K562 (cell line): ENCODE results near the gene ZP3. TPM values are rescaled to one million over a fixed set of nuclear protein-coding genes. Genes with fewer than 3 reads are reported as not detected.
A peak's percentile ranks its signal among the peaks of the same experiment; 100 is the strongest.

Experiments used
- GATA2 ChIP-seq: sonication (generic); formaldehyde crosslinking; IDR thresholded peaks from 2 replicates; pipeline ENCODE4 v1.4.0; 2020; ENCODE audit warnings: mild to moderate bottlenecking, missing genetic modification reagents
- JUND ChIP-seq, 2 experiments: IDR thresholded peaks; 2 replicates in 1 of 2; 3 replicates in 1 of 2; pipeline ENCODE4 v1.6.1; 2011; ENCODE audit warnings: borderline replicate concordance in 2 of 2, low read depth in 2 of 2, low read length in 2 of 2, improper control_type of control experiment in 1 of 2, missing biosample characterization in 1 of 2, missing genetic modification characterization in 1 of 2, missing genetic modification reagents in 1 of 2
- LARP7 ChIP-seq: fragments of 450-650 bp; IDR thresholded peaks from 2 replicates; pipeline ENCODE4 v1.6.1; 2016
- PHB2 ChIP-seq: fragments of 450-650 bp; IDR thresholded peaks from 2 replicates; pipeline ENCODE4 v1.6.1; 2017; ENCODE audit warnings: low read depth
- POLR2AphosphoS2 ChIP-seq: IDR thresholded peaks from 2 replicates; pipeline ENCODE4 v1.6.1; 2012; ENCODE audit warnings: low read length, improper control_type of control experiment
- RBM22 ChIP-seq: fragments of 200-400 bp; formaldehyde crosslinking; IDR thresholded peaks from 2 replicates; pipeline ENCODE4 v1.6.1; 2018; ENCODE audit warnings: low read length, low read depth; ENCODE audit not compliant: poor library complexity, severe bottlenecking
- SMAD4 ChIP-seq: fragments of 250-450 bp; sonication (Bioruptor Pico); conservative IDR thresholded peaks from 2 replicates; pipeline ENCODE4 v1.8.0; 2021; ENCODE audit warnings: inconsistent platforms, mild to moderate bottlenecking, moderate library complexity
- ZBTB1 ChIP-seq: sonication (generic); formaldehyde crosslinking; IDR thresholded peaks from 2 replicates; pipeline ENCODE4 v1.8.1; 2023; ENCODE audit warnings: missing genetic modification reagents, low read depth, mild to moderate bottlenecking, borderline replicate concordance
- ZNF384 ChIP-seq: IDR thresholded peaks from 2 replicates; pipeline ENCODE4 v1.6.1; 2012; ENCODE audit warnings: low read depth, low read length, improper control_type of control experiment
- ZSCAN32 ChIP-seq: fragments of 450-650 bp; formaldehyde crosslinking; IDR thresholded peaks from 2 replicates; pipeline ENCODE4 v1.4.0; 2020; ENCODE audit warnings: mild to moderate bottlenecking, moderate library complexity
- polyA plus RNA-seq, 8 experiments: library from polyadenylated mRNA; depleted of rRNA in 4 of 8; stranded (reverse) in 5 of 8; unstranded in 3 of 8; fragments of >200 nt; fragmentation: Nextera tagmentation in 2 of 8; fragmentation: Illumina TruSeq in 1 of 8; extraction: Ambion mirVana in 2 of 8; extraction: Trizol in 1 of 8; gene quantifications; 2 replicates each; pipeline versions ENCODE4 v1.2.1 to v1.2.3, GENCODE V29; 2011 to 2014; ENCODE audit warnings: inconsistent platforms in 1 of 8, missing spikeins in 1 of 8
- total RNA-seq, 7 experiments: library from RNA; depleted of rRNA in 6 of 7; stranded (reverse); fragments of >200 nt in 6 of 7; fragmentation: Illumina TruSeq in 2 of 7; extraction: Trizol in 2 of 7; gene quantifications; 2 replicates each; pipeline versions ENCODE4 v1.2.1 to v1.2.3, GENCODE V29; 2011 to 2021; ENCODE audit warnings: low replicate concordance in 1 of 7
- TF ChIP-seq, protein P1 (sequence below): fragments of 450-650 bp; formaldehyde crosslinking; IDR thresholded peaks from 2 replicates; pipeline ENCODE4 v1.4.0; 2020; ENCODE audit warnings: mild to moderate bottlenecking, moderate library complexity
- TF ChIP-seq, protein P2 (sequence below), 2 experiments: IDR thresholded peaks; 2 replicates each; pipeline ENCODE4 v1.6.1; 2011; ENCODE audit warnings: borderline replicate concordance in 1 of 2, control low read depth in 1 of 2, low read depth in 1 of 2, low read length in 1 of 2, mild to moderate bottlenecking in 1 of 2, mixed read lengths in 1 of 2, moderate library complexity in 1 of 2; ENCODE audit not compliant: insufficient read depth in 1 of 2, insufficient read length in 1 of 2, poor library complexity in 1 of 2, severe bottlenecking in 1 of 2; ENCODE audit errors: extremely low read depth in 1 of 2
- TF ChIP-seq, protein P3 (sequence below): fragments of 250-450 bp; sonication (Bioruptor Pico); IDR thresholded peaks from 2 replicates; pipeline ENCODE4 v1.5.0; 2021
- TF ChIP-seq, protein P4 (sequence below): fragments of 200-800 bp; sonication (Bioruptor generic); IDR thresholded peaks from 2 replicates; pipeline ENCODE4 v1.6.1; 2017; ENCODE audit warnings: missing genetic modification characterization, missing compliant biosample characterization
- TF ChIP-seq, protein P5 (sequence below): fragments of 450-650 bp; IDR thresholded peaks from 2 replicates; pipeline ENCODE4 v1.6.1; 2014; ENCODE audit warnings: low read depth, mild to moderate bottlenecking, moderate library complexity, borderline replicate concordance
- TF ChIP-seq, protein P6 (sequence below): fragments of 450-650 bp; IDR thresholded peaks from 2 replicates; pipeline ENCODE4 v1.6.1; 2016; ENCODE audit warnings: mild to moderate bottlenecking

The ZP3 gene
- total and polyA plus RNA-seq, 9 of the 15 experiments (the other 6 are each of a cell fraction or from before 2014, with no cell fraction given), result 1.4 to 3.8 (median 2.4) TPM

DNA sequence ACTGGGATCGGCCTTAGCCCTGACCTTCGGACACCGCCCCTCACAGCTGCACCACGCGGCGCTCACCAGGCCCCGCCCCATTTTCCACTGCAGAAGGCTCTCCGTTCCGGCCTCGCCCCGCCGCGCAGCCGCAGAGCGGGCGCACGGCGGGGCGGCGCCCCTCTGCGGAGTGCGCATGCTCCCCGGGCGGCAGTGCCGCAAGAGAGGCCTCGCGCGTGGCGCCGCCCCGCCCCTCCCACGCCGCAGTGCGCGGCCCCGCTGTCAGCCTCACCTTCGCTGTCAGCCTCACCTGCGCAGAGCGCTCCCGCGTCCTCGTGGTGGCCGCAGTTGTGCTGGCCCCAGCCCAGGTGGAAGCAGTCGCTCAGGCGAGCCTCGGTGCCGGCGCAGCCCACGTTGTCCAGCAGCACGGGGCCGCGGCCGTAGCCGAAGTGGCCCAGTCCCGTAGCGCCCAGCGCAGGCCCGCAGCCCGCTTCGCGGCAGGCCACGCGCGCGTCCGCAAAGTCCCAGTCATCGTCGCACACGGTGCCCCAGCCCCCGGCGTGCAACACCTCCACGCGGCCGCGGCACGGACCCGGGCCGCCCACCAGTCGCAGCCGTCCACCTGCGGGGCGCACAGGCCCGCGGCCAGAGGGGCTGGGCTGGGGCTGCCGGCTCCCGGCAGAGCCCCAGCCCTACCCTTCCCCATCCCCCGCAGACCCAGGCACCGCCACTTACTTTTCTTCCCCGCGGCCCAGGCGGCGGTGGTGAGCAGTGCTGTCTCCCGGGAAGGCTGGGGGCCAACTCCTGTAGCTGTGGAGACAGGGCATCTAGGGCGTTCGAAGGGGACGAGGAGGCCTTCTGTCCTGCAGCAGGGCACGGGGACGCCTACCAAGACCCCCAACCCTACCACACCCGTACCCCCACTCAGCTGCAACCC lies 31.4 kb upstream of the ZP3 start (continued):
- TF ChIP-seq, protein P1, sequence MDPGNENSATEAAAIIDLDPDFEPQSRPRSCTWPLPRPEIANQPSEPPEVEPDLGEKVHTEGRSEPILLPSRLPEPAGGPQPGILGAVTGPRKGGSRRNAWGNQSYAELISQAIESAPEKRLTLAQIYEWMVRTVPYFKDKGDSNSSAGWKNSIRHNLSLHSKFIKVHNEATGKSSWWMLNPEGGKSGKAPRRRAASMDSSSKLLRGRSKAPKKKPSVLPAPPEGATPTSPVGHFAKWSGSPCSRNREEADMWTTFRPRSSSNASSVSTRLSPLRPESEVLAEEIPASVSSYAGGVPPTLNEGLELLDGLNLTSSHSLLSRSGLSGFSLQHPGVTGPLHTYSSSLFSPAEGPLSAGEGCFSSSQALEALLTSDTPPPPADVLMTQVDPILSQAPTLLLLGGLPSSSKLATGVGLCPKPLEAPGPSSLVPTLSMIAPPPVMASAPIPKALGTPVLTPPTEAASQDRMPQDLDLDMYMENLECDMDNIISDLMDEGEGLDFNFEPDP (CRISPR knock-in tag), result 0 out of 2 replicates have a peak, but pooled peaks have one; percentile 7
- no peak for TF ChIP-seq GATA2
- TF ChIP-seq, protein P2, sequence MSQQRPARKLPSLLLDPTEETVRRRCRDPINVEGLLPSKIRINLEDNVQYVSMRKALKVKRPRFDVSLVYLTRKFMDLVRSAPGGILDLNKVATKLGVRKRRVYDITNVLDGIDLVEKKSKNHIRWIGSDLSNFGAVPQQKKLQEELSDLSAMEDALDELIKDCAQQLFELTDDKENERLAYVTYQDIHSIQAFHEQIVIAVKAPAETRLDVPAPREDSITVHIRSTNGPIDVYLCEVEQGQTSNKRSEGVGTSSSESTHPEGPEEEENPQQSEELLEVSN (IDR thresholded peaks at IDR 0.05; ENCODE audit: borderline replicate concordance in 1 of 2, extremely low read depth in 1 of 2, insufficient read depth in 1 of 2, insufficient read length in 1 of 2, low read depth in 1 of 2, low read length in 1 of 2, poor library complexity in 1 of 2, severe bottlenecking in 1 of 2), result peak; percentile 90 to 96
- TF ChIP-seq PHB2, result no peak
- TF ChIP-seq, protein P3, sequence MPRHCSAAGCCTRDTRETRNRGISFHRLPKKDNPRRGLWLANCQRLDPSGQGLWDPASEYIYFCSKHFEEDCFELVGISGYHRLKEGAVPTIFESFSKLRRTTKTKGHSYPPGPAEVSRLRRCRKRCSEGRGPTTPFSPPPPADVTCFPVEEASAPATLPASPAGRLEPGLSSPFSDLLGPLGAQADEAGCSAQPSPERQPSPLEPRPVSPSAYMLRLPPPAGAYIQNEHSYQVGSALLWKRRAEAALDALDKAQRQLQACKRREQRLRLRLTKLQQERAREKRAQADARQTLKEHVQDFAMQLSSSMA (CRISPR knock-in tag), result peak; percentile 61; the same call in 1 of the 2 replicates
- TF ChIP-seq ZNF384, result no peak
- peak; percentile 45; the same call in 1 of the 2 replicates for TF ChIP-seq ZBTB1 (CRISPR knock-in tag)
- TF ChIP-seq, protein P4, sequence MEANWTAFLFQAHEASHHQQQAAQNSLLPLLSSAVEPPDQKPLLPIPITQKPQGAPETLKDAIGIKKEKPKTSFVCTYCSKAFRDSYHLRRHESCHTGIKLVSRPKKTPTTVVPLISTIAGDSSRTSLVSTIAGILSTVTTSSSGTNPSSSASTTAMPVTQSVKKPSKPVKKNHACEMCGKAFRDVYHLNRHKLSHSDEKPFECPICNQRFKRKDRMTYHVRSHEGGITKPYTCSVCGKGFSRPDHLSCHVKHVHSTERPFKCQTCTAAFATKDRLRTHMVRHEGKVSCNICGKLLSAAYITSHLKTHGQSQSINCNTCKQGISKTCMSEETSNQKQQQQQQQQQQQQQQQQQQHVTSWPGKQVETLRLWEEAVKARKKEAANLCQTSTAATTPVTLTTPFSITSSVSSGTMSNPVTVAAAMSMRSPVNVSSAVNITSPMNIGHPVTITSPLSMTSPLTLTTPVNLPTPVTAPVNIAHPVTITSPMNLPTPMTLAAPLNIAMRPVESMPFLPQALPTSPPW (CRISPR knock-in tag), result peak; percentile 79
- TF ChIP-seq RBM22, result no peak
- TF ChIP-seq, protein P5, sequence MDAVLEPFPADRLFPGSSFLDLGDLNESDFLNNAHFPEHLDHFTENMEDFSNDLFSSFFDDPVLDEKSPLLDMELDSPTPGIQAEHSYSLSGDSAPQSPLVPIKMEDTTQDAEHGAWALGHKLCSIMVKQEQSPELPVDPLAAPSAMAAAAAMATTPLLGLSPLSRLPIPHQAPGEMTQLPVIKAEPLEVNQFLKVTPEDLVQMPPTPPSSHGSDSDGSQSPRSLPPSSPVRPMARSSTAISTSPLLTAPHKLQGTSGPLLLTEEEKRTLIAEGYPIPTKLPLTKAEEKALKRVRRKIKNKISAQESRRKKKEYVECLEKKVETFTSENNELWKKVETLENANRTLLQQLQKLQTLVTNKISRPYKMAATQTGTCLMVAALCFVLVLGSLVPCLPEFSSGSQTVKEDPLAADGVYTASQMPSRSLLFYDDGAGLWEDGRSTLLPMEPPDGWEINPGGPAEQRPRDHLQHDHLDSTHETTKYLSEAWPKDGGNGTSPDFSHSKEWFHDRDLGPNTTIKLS, result peak; percentile 89
- TF ChIP-seq LARP7, result no peak
- no peak for TF ChIP-seq JUND (IDR thresholded peaks at IDR 0.05; ENCODE audit: borderline replicate concordance, low read depth, low read length)
- peak; percentile 7; the same call in 1 of the 3 replicates for TF ChIP-seq JUND (tag; IDR thresholded peaks at IDR 0.05; ENCODE audit: borderline replicate concordance, low read depth, low read length)
- TF ChIP-seq, protein P6, sequence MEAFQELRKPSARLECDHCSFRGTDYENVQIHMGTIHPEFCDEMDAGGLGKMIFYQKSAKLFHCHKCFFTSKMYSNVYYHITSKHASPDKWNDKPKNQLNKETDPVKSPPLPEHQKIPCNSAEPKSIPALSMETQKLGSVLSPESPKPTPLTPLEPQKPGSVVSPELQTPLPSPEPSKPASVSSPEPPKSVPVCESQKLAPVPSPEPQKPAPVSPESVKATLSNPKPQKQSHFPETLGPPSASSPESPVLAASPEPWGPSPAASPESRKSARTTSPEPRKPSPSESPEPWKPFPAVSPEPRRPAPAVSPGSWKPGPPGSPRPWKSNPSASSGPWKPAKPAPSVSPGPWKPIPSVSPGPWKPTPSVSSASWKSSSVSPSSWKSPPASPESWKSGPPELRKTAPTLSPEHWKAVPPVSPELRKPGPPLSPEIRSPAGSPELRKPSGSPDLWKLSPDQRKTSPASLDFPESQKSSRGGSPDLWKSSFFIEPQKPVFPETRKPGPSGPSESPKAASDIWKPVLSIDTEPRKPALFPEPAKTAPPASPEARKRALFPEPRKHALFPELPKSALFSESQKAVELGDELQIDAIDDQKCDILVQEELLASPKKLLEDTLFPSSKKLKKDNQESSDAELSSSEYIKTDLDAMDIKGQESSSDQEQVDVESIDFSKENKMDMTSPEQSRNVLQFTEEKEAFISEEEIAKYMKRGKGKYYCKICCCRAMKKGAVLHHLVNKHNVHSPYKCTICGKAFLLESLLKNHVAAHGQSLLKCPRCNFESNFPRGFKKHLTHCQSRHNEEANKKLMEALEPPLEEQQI, result no peak
- no peak for TF ChIP-seq ZSCAN32 (CRISPR knock-in tag)
- TF ChIP-seq SMAD4, result peak; percentile 89
- TF ChIP-seq POLR2AphosphoS2, result 0 out of 2 replicates have a peak, but pooled peaks have one; percentile 45
